ENCODE measurements around the gene CRB2. TPM values are rescaled to one million over a fixed set of nuclear protein-coding genes. Genes with fewer than 3 reads are reported as not detected.

Gene CRB2
- total RNA-seq, 1 donor from 2014 or later = not detected

DNA sequence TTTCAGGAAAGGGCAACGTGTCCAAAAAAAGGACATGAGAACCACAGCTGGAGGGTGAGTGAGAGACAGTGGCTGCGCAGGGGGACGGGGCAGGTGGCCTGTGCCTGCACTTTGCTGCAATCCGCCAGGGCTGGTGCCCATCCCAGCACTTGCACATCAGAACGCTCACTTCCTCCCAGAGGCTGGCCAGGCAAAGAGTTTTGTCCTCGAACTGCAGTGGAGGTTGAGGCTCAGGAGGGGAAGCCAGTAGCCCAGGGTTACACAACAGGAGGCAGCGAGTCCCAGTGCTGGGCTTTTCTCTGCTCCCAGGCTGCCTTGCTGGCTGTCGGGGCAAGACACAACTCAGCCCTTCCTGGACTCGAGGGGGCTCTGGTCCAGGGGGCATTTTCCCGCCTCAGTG, 33.1 kb downstream of the CRB2 start:
- DNase-seq (ENCODE audit: low read depth) (no peak), FAIRE-seq (no peak)
- Histone ChIP-seq H3K36me3 (ENCODE audit: control insufficient read depth, insufficient read depth, low read length) (no peaks in the 10 kb centered on the region), H3K4me3 (ENCODE audit: low read depth, low read length) (no peak overlapping the region), H3K27me3 (ENCODE audit: control insufficient read depth, insufficient read depth, low read length) (no peaks in the 10 kb centered on the region)
- no peak for TF ChIP-seq CTCF (IDR thresholded peaks at IDR 0.05; ENCODE audit: insufficient read depth, low read length, severe bottlenecking)

GRCh38 chr9:123389698-123390097, 33.7 kb downstream of the CRB2 start:
- H3K4me3 ChIP-seq (ENCODE audit: low read depth, low read length) = no peak overlapping the region
- TF ChIP-seq CTCF (IDR thresholded peaks at IDR 0.05; ENCODE audit: insufficient read depth, low read length, severe bottlenecking) = no peak
- H3K27me3 ChIP-seq (ENCODE audit: control insufficient read depth, insufficient read depth, low read length) = no peaks in the 10 kb centered on the region
- FAIRE-seq = no peak
- DNase-seq (ENCODE audit: low read depth) = no peak
- no peaks in the 10 kb centered on the region for H3K36me3 ChIP-seq (ENCODE audit: control insufficient read depth, insufficient read depth, low read length)

GRCh38 chr9:123390337-123391135, 34.5 kb downstream of the CRB2 start:
- Histone ChIP-seq H3K36me3 (ENCODE audit: control insufficient read depth, insufficient read depth, low read length) (no peaks in the 10 kb centered on the region), H3K4me3 (ENCODE audit: low read depth, low read length) (no peak overlapping the region), H3K27me3 (ENCODE audit: control insufficient read depth, insufficient read depth, low read length) (no peaks in the 10 kb centered on the region)
- no peak for FAIRE-seq
- no peak for TF ChIP-seq CTCF (IDR thresholded peaks at IDR 0.05; ENCODE audit: insufficient read depth, low read length, severe bottlenecking)
- DNase-seq (ENCODE audit: low read depth) = no peak

DNA sequence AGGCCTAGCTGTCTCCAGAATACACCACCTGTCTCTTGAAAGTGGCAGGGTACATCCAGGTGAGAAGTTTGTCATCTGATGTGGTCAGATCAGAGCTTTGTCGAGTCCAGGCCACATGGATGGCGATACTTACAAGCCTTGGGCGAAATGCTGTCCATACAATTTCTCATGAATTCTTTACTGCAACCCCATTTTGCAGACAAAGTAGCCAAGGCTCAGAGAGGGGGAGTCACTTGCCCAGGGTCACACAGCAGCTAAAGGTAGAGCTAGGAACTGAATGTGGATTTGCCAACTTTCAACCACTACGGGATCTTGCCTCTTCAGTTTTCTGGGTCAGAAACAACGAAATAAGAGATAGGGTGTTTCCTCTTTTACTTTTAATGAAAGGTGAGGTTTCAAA, 35.2 kb downstream of the CRB2 start:
- no peaks in the 10 kb centered on the region for H3K27me3 ChIP-seq (ENCODE audit: control insufficient read depth, insufficient read depth, low read length)
- DNase-seq (ENCODE audit: low read depth) (no peak), FAIRE-seq (no peak)
- H3K36me3 ChIP-seq (ENCODE audit: control insufficient read depth, insufficient read depth, low read length) = no peaks in the 10 kb centered on the region
- no peak for TF ChIP-seq CTCF (IDR thresholded peaks at IDR 0.05; ENCODE audit: insufficient read depth, low read length, severe bottlenecking)
- H3K4me3 ChIP-seq (ENCODE audit: low read depth, low read length) = no peak overlapping the region

- no peak overlapping the region for H3K4me3 ChIP-seq (ENCODE audit: low read depth, low read length)
- no peaks in the 10 kb centered on the region for H3K36me3 ChIP-seq (ENCODE audit: control insufficient read depth, insufficient read depth, low read length)
- no peaks in the 10 kb centered on the region for H3K27me3 ChIP-seq (ENCODE audit: control insufficient read depth, insufficient read depth, low read length)
- FAIRE-seq (no peak), DNase-seq (ENCODE audit: low read depth) (no peak)
- TF ChIP-seq CTCF (IDR thresholded peaks at IDR 0.05; ENCODE audit: insufficient read depth, low read length, severe bottlenecking) = no peak
Measured at GRCh38 chr9:123391946-123392345, 35.9 kb downstream of the CRB2 start.

DNA sequence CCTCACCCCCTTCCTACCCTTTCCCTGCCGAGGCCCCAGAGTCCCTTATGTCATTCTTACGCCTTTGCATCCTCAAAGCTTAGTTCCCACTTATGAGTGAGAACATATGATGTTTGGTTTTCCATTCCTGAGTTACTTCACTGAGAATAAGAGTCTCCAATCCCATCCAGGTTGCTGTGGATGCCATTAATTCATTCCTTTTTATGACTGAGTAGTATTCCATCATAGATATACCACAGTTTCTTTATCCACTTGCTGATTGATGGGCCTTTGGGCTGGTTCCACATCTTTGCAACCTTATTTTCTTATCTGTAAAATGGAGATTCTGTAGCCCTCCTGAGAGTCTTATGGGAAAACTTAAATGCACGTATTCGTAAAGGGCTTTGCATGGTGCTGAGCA, 36.8 kb downstream of the CRB2 start:
- DNase-seq (ENCODE audit: low read depth) (no peak), FAIRE-seq (no peak)
- no peaks in the 10 kb centered on the region for H3K36me3 ChIP-seq (ENCODE audit: control insufficient read depth, insufficient read depth, low read length)

More for the DNA sequence above, 36.8 kb downstream of the CRB2 start:
- Histone ChIP-seq H3K4me3 (ENCODE audit: low read depth, low read length) (no peak overlapping the region), H3K27me3 (ENCODE audit: control insufficient read depth, insufficient read depth, low read length) (no peaks in the 10 kb centered on the region)
- no peak for TF ChIP-seq CTCF (IDR thresholded peaks at IDR 0.05; ENCODE audit: insufficient read depth, low read length, severe bottlenecking)
